CD14-positive monocyte (primary cell): Measurements from ENCODE around the gene MACROH2A1. TPM values are rescaled to one million over a fixed set of nuclear protein-coding genes. Genes with fewer than 3 reads are reported as not detected.

Experiments used
- DNase-seq, 3 donors: peaks; one replicate each; pipeline ENCODE4 v3.0.0-alpha.2; 2011 to 2022
- H2AFZ ChIP-seq: 2 replicates; pipeline ENCODE4 v1.6.0; 2012; ENCODE audit warnings: mild to moderate bottlenecking, low read depth, low read length, inconsistent platforms; ENCODE audit not compliant: insufficient read depth, poor library complexity, severe bottlenecking
- H3K27ac ChIP-seq, 2 donors: 1 replicate in 1 of 2; 2 replicates in 1 of 2; pipeline ENCODE4 v1.5.1; 2012 to 2013; ENCODE audit warnings: low read length in 2 of 2, control low read depth in 1 of 2, inconsistent platforms in 1 of 2, low read depth in 1 of 2, mild to moderate bottlenecking in 1 of 2
- H3K27me3 ChIP-seq, 2 donors: one replicate each; pipeline versions ENCODE4 v1.6.0 to v1.6.1; 2011 to 2013; ENCODE audit warnings: low read length in 2 of 2; ENCODE audit not compliant: control insufficient read depth in 2 of 2, insufficient read depth in 2 of 2
- H3K36me3 ChIP-seq, 2 donors: replicated peaks in 1 of 2; 1 replicate in 1 of 2; 2 replicates in 1 of 2; pipeline versions ENCODE4 v1.5.1 to v1.6.1; 2012 to 2013; ENCODE audit warnings: low read length in 2 of 2, control low read depth in 1 of 2, inconsistent platforms in 1 of 2, mild to moderate bottlenecking in 1 of 2; ENCODE audit not compliant: insufficient read depth in 2 of 2, control insufficient read depth in 1 of 2
- H3K4me1 ChIP-seq, 2 donors: 1 replicate in 1 of 2; 2 replicates in 1 of 2; pipeline versions ENCODE4 v1.5.1 to v1.6.1; 2012 to 2013; ENCODE audit warnings: low read length in 2 of 2, control low read depth in 1 of 2, inconsistent platforms in 1 of 2, mild to moderate bottlenecking in 1 of 2, moderate library complexity in 1 of 2; ENCODE audit not compliant: insufficient read depth in 2 of 2, control insufficient read depth in 1 of 2
- H3K4me2 ChIP-seq: replicated peaks from 2 replicates; pipeline ENCODE3; 2012; ENCODE audit warnings: low read length, moderate library complexity, mild to moderate bottlenecking; ENCODE audit not compliant: poor library complexity, severe bottlenecking; ENCODE audit errors: extremely low read depth
- H3K4me3 ChIP-seq, 3 experiments: fragments of 200-600 bp in 1 of 3; sonication (generic) in 1 of 3; replicated peaks in 1 of 3; 1 replicate in 2 of 3; 2 replicates in 1 of 3; pipeline ENCODE4 v1.5.1; 2011 to 2013; ENCODE audit warnings: low read length in 3 of 3, mild to moderate bottlenecking in 3 of 3, control low read depth in 2 of 3, low read depth in 2 of 3, inconsistent platforms in 1 of 3, moderate library complexity in 1 of 3
- H3K79me2 ChIP-seq: 2 replicates; pipeline ENCODE4 v1.6.0; 2012; ENCODE audit warnings: mild to moderate bottlenecking, control low read depth, inconsistent platforms, low read length, moderate library complexity; ENCODE audit not compliant: insufficient read depth
- H3K9ac ChIP-seq: 2 replicates; pipeline ENCODE4 v1.6.0; 2017; ENCODE audit warnings: low read length, mild to moderate bottlenecking; ENCODE audit not compliant: insufficient read depth, poor library complexity, severe bottlenecking
- H3K9me3 ChIP-seq, 2 donors: replicated peaks in 1 of 2; 1 replicate in 1 of 2; 2 replicates in 1 of 2; pipeline versions ENCODE4 v1.5.1 to v1.6.1; 2012 to 2013; ENCODE audit warnings: low read length in 2 of 2, control low read depth in 1 of 2; ENCODE audit not compliant: control insufficient read depth in 1 of 2, insufficient read depth in 1 of 2
- H4K20me1 ChIP-seq: 2 replicates; pipeline ENCODE4 v1.6.0; 2012; ENCODE audit warnings: mild to moderate bottlenecking, low read length, control low read depth, moderate library complexity; ENCODE audit not compliant: insufficient read depth
- H3K27ac Mint-ChIP-seq, 7 donors: one replicate each; pipeline ENCODE4 v1.8.0; 2020; ENCODE audit warnings: mild to moderate bottlenecking in 7 of 7, mixed read lengths in 7 of 7, moderate library complexity in 6 of 7, inconsistent platforms in 2 of 7
- H3K27me3 Mint-ChIP-seq, 3 donors: one replicate each; pipeline ENCODE4 v1.8.0; 2021 to 2022; ENCODE audit warnings: low read depth in 3 of 3, mild to moderate bottlenecking in 3 of 3, mixed read lengths in 3 of 3, moderate library complexity in 3 of 3, inconsistent platforms in 1 of 3
- H3K36me3 Mint-ChIP-seq, 2 donors: one replicate each; pipeline ENCODE4 v1.8.0; 2020; ENCODE audit warnings: mixed read lengths in 2 of 2, inconsistent platforms in 1 of 2, mild to moderate bottlenecking in 1 of 2
- H3K4me1 Mint-ChIP-seq: one replicate; pipeline ENCODE4 v1.8.0; 2020; ENCODE audit warnings: mild to moderate bottlenecking, mixed read lengths
- H3K4me3 Mint-ChIP-seq, 2 donors: one replicate each; pipeline ENCODE4 v1.8.0; 2020; ENCODE audit warnings: mild to moderate bottlenecking in 2 of 2, mixed read lengths in 2 of 2, moderate library complexity in 1 of 2
- H3K9me3 Mint-ChIP-seq, 7 donors: one replicate each; pipeline ENCODE4 v1.8.0; 2020 to 2022; ENCODE audit warnings: mixed read lengths in 7 of 7, mild to moderate bottlenecking in 6 of 7, moderate library complexity in 6 of 7, inconsistent platforms in 2 of 7
- WGBS: methylation state at CpG from one replicate; pipeline ENCODE4 v1.1.5; 2013; ENCODE audit warnings: missing lambda C conversion rate; ENCODE audit not compliant: insufficient coverage; 5-methylcytosine and 5-hydroxymethylcytosine counted together
- intact Hi-C, 2 donors: fragments of 100-400 bp; cut with micrococcal nuclease; formaldehyde crosslinking; loops; one replicate each; pipeline versions ENCODE4 v1.15.0 to v1.15.1; 2023
- polyA plus RNA-seq, 3 donors: library from polyadenylated mRNA; depleted of rRNA in 1 of 3; unstranded in 2 of 3; stranded (reverse) in 1 of 3; fragments of 300-500 nt in 2 of 3; fragments of >200 nt in 1 of 3; fragmentation: Illumina TruSeq in 2 of 3; gene quantifications; 1 replicate in 2 of 3; 2 replicates in 1 of 3; pipeline ENCODE4 v1.2.3, GENCODE V29; 2012 to 2021
- TF ChIP-seq, protein P1 (sequence below): fragments of 200-600 bp; IDR thresholded peaks from one replicate; pipeline ENCODE4 v1.8.0; 2022; ENCODE audit warnings: antibody characterized with exemption, mild to moderate bottlenecking

MACROH2A1 gene
- polyA plus RNA-seq, 3 donors, result 352 to 443 (median 440) TPM

- Histone ChIP-seq H3K27ac (peak overlapping the region in 1 of 2 donors; percentile 15), H3K9me3 (no peaks in the 10 kb centered on the region), H3K4me3 (no peak overlapping the region), H2AFZ (no peak overlapping the region), H3K9ac (no peak overlapping the region), H4K20me1 (peaks cover 94% of the 10 kb centered on the region), H3K36me3 (peaks cover 86 to 97% of the 10 kb centered on the region in 2 donors), H3K79me2 (peaks cover 94% of the 10 kb centered on the region), H3K4me1 (no peaks in the 10 kb centered on the region), H3K4me2 (no peak overlapping the region), H3K27me3 (no peaks in the 10 kb centered on the region)
- no peak overlapping the region for H3K4me3 Mint-ChIP-seq
- WGBS, result 60% methylated on average over 1 of the region's 2 CpGs
- intact Hi-C loops, result loop anchor here in 1 of 2 donors (10.0 kb wide), 1 partner anchor 183 kb away; no protein-coding TSS in a partner anchor
- TF ChIP-seq, protein P1, sequence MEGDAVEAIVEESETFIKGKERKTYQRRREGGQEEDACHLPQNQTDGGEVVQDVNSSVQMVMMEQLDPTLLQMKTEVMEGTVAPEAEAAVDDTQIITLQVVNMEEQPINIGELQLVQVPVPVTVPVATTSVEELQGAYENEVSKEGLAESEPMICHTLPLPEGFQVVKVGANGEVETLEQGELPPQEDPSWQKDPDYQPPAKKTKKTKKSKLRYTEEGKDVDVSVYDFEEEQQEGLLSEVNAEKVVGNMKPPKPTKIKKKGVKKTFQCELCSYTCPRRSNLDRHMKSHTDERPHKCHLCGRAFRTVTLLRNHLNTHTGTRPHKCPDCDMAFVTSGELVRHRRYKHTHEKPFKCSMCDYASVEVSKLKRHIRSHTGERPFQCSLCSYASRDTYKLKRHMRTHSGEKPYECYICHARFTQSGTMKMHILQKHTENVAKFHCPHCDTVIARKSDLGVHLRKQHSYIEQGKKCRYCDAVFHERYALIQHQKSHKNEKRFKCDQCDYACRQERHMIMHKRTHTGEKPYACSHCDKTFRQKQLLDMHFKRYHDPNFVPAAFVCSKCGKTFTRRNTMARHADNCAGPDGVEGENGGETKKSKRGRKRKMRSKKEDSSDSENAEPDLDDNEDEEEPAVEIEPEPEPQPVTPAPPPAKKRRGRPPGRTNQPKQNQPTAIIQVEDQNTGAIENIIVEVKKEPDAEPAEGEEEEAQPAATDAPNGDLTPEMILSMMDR, result no peak
- peak overlapping the region in 1 of 7 donors; percentile 15 for H3K27ac Mint-ChIP-seq
- peaks cover 23% of the 10 kb centered on the region for H3K4me1 Mint-ChIP-seq
- H3K9me3 Mint-ChIP-seq, result no peaks in the 10 kb centered on the region
- no peaks in the 10 kb centered on the region for H3K27me3 Mint-ChIP-seq
- DNase-seq, result no peak
- peaks cover 83 to 92% of the 10 kb centered on the region in 2 donors for H3K36me3 Mint-ChIP-seq
These were observed 36.9 kb downstream of the MACROH2A1 start for GRCh38 chr5:135362102-135362501.

DNA sequence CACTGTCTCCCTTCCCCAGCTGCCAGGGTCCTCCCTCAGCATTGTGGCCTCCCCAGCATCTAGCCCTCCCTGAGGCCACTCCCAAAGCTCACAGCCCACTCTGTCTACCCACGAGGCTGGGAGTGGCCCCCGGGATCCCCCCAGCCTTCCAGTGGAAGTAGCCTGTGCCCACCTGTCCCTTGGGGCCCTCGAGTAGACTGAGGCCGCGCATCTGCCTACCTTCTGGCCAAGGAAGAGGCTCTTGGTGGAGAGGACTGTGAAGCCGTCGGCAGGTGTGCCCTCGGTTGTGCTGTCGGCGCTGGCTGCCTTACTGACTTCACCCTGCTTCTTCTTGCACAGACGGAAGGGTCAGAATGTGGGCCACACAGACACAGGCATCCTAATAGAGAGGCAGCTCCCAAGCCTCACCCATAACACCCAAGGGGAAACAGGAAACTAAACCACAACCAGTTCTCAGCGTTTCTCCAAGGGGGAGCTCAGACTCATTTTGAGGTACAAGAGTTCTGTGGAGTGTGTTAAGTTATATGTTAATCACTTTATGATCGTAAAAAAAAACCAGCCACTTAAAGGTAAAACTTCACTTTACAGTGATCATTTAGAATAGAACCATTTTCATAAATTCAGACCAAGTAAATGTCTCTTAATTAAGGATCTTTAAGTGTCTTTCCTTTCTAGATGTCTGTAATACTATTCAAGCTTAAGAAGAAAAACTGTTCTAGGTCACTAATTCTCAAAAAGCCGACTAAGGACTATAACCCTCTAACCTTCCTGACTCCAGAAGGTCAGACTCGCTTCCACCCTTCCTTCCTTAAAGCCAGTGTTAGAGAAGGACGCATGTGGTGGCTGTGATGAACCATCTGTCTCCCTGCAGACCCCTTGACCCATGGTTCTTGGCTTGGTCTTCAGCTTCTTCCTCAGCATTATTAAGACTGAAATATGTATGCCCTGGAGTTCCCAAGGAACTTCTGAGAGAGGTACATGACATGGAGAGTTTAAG, 38.5 kb downstream of the MACROH2A1 start:
- Histone ChIP-seq H3K27ac (peak overlapping the region; percentile 14 to 75), H3K27me3 (no peaks in the 10 kb centered on the region), H3K36me3 (peaks cover 86 to 97% of the 10 kb centered on the region in 2 donors), H4K20me1 (peaks cover 94% of the 10 kb centered on the region), H3K4me1 (no peaks in the 10 kb centered on the region), H3K79me2 (peaks cover 94% of the 10 kb centered on the region), H3K9me3 (no peaks in the 10 kb centered on the region), H3K9ac (no peak overlapping the region), H2AFZ (no peak overlapping the region), H3K4me2 (no peak overlapping the region), H3K4me3 (no peak overlapping the region)
- Mint-ChIP-seq H3K27ac (peak overlapping the region; percentile 79 to 89 (median 82)), H3K27me3 (no peaks in the 10 kb centered on the region), H3K9me3 (no peaks in the 10 kb centered on the region), H3K36me3 (peaks cover 86 to 92% of the 10 kb centered on the region in 2 donors), H3K4me1 (peaks cover 20% of the 10 kb centered on the region), H3K4me3 (no peak overlapping the region)
- TF ChIP-seq, protein P1, result no peak
- intact Hi-C loops, result loop anchor here in 1 of 2 donors (10.0 kb wide), 1 partner anchor 184 kb away; no protein-coding TSS in a partner anchor
- WGBS, result 38% methylated on average over 6 of the region's 16 CpGs
- DNase-seq, result no peak
